Amniotic stem cell (primary cell): ENCODE results near the gene MTFR1L.

Experiments used
- DNase-seq: peaks from one replicate; lab custom pipeline; 2025; lab: John Stamatoyannopoulos, UW

Gene MTFR1L

DNA sequence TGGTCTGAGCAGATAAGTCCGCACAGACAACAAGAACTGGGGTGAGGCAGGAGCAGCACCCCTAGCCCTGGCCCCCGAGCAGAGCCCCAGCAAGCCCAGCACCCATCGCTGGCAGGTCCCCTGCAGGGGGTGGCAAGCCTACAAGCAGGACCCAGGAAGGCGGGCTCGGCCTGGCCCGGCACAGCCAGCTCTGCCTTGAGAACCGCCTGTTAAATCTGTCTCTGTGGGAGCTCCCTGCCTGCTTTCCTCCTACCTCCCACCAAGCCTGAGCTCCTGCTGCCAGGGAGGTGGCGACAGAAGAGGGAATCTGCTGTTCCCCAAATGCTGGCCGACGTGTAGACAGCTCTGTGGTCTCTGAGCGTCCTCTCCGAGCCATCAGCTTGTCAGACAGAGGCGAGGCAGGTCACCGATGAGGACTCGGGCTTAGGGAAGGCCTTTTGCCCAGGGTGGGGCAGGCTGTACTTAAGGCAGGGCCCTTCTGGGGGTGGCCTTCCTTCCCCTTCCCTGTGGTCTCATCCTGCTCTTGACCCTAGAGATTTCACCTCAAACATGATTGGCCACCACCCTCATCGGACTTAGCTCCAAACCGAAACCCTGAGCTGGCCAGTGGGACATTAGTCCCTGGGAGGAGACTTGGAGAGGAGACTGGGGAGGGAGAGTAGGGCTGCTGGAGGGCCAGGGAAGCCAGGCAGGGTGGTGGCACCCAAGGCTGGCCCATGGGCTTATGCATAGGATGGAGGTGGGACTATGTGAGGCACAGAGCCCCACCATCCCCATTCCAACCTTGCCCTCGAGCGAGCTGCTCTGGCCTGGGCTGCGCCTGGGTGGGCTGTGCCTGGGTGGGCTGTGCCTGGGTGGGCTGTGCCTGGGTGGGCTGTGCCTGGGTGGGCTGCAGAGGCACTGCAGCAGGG lies 12.0 kb upstream of the MTFR1L start:
- no peak for DNase-seq

DNA sequence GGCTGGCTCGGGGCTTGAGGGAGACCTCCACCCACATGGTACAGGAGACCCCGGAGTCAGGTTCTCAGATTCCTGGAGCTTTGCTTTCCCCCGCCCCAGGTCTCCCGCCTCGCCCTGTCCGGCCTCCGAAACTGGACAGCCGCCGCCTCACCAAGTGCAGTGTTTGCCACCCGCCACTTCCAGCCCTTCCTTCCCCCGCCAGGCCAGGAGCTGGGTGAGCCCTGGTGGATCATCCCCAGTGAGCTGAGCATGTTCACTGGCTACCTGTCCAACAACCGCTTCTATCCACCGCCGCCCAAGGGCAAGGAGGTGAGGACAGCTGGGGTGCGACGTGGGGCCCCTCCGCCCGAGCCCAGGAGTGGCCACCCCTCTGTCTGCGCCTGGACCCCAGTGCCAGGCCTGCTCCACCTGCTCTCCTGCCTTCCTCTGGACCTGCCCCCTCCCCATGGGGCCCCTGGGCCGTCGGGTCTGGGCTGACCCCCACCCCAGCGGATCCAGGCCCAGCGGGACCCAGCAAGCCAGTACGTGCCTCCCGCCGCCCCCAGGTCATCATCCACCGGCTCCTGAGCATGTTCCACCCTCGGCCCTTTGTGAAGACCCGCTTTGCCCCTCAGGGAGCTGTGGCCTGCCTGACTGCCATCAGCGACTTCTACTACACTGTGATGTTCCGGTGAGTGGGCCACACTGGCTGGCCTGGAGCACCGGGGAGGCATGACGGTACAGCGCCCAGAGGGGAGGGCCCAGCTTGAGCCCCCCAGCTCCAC lies 11.1 kb upstream of the MTFR1L start:
- DNase-seq, result no peak

DNA sequence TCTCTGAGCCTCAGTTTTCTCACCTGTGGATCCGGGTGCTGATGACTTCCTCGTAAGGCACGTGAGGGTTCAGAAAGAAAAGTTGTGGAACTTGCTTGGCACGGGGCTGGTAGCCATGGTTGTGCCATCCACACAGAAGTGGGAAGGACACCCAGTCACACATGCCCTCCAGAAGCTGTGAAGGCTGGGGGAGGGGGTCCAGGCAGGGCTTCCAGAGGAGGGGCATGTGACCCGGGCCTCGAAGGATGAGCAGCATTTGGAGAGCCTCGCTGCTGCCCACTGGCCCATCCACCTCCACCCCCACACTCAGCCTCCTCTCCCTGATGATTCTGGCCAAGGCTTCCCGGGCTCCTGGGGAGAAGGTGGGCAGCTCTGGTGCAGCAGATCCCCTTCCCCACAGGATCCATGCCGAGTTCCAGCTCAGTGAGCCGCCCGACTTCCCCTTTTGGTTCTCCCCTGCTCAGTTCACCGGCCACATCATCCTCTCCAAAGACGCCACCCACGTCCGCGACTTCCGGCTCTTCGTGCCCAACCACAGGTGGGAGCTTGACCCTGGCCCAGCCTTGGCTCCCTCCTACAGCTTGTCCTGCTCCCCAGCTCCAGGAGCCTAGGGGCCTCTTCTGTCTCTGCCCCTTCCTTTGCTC lies 10.3 kb upstream of the MTFR1L start:
- DNase-seq, result no peak

DNA sequence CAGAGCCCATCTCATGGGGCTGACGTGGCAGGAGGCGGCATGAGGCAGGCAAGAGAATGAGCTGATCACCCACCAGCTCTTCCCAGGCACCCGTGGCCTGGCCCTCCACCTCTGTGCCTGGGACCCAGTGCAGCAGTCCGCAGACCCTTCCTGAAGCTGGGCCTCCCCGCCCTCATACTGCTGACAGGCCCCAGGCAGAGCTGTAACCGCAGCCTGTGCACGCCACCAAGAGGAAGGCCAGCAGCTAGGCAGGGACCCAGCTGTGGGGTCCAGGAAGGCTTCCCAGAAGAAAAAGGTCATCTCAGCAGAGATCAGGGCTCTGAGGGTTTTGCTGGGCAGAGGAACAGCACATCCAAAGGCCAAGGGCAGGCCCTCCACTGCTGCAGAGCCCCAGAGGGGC lies 9.8 kb upstream of the MTFR1L start:
- DNase-seq, result no peak

GRCh38 chr1:25810341-25811299 lies 9.1 kb upstream of the MTFR1L start:
- no peak for DNase-seq

DNA sequence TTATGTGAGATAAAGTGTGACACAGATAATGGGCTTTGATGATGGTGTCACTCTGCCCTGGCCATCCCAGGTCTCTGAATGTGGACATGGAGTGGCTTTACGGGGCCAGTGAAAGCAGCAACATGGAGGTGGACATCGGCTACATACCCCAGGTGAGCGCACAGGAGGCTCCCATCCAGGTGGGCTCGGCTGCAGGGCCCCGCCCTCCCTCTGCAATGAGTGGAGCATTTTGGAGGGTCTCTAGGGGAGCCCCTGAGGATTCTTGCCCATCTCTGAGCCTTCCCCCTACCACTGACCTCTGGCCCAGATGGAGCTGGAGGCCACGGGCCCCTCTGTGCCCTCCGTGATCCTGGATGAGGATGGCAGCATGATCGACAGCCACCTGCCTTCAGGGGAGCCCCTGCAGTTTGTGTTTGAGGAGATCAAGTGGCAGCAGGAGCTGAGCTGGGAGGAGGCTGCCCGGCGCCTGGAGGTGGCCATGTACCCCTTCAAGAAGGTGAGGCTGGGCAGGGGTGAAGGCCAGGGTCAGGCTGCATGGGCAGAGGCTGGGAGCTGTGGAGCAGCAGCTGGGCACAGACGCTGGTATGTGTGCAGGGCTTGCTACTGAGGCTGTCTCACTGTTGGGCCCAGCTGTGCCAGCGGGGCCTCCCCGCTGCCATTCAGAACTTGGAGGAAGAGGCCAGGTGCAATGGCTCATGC lies 8.2 kb upstream of the MTFR1L start:
- DNase-seq, result no peak

- DNase-seq, result no peak
Observed at GRCh38 chr1:25813071-25813733, 6.6 kb upstream of the MTFR1L start.

DNA sequence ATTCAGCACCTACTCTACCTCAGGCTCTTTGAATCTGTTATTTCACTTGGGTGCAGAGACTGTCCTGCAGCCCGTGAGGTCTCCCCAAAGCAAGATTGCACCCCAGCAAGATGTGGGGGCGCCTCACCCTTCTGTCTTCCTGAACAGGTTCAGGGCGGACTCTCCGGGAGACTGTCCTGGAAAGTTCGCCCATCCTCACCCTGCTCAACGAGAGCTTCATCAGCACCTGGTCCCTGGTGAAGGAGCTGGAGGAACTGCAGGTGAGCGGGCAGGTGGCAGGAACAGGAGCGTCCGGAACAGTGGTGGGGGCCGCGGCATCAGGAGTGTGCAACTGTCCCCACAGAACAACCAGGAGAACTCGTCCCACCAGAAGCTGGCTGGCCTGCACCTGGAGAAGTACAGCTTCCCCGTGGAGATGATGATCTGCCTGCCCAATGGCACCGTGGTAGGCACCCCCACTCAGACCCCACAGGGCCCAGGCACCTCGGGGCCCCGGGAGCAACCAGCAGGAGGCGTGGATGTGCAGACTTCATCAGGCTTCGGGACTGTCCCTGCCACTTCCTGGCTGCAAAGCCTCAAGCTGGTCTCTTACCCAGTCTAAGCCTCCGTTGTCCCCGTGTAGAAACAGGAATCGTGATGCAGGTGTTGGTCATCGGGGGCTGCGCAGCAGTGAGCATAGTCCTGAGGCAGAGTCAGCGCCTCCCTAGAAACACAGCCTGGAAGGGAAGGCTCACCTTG lies 5.9 kb upstream of the MTFR1L start:
- DNase-seq, result no peak

GRCh38 chr1:25814549-25815087 lies 5.1 kb upstream of the MTFR1L start:
- DNase-seq, result no peak

DNA sequence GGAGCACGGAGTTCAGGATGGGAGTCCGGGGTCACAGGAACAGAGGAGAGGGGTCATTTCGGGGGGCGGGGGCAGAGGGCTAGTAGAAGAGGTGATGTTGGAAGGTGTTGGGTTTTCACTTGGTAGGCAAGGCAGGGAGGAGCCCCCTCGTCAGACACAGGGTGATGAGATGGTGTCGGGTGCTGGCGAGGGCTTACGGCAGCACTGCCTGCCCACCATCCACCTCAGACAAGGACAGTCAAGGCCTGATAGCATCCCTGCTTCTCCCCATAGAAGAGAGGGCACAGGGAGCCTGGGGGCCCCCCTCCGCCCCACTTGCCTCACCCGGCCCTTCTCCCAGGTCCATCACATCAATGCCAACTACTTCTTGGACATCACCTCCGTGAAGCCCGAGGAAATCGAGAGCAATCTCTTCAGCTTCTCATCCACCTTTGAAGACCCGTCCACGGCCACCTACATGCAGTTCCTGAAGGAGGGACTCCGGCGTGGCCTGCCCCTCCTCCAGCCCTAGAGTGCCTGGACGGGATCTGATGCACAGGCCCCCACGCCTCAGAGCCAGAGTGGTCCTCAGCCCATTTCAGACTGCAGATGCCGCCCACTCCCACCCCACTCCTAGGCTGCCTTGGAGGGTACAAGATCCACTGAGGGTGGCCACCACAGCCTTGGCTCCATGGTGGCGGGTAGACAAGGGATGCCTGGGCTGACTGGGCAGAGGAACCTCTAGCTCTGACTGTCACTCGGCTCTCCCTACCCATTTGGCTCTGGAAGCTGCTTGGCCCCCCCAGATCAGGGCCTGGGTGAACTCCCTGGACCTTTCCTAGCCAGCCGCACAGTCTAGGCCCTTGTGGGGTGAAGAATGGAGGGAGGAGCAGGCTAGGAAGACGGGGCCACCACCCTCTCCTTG lies 4.3 kb upstream of the MTFR1L start:
- DNase-seq, result no peak

- DNase-seq, result no peak
Observed at GRCh38 chr1:25816112-25816718, 3.5 kb upstream of the MTFR1L start.

GRCh38 chr1:25817840-25818501 lies 1.8 kb upstream of the MTFR1L start:
- DNase-seq, result no peak

DNA sequence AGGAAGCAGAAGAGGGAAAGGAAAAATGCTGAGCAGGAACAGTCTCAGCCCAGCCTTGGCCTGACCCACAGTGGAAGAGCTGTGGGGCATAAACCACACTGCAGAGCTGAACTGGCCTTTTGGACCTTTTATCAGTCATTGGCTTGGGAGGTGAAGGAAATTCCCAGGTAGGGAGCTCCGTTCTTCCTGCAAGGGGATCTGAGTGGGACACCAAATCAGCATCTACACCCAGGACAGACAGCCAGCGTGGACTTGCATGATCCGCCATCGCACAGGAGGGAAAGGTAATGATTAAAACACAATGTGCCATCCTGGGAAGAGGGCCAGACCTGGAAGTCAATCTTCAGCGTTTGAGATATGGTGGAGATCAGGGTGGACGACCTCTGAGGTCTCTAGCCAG lies 1.2 kb upstream of the MTFR1L start:
- no peak for DNase-seq

GRCh38 chr1:25820247-25821111 lies 725 bp downstream of the MTFR1L start:
- peak; percentile 36 for DNase-seq

GRCh38 chr1:25821112-25821476 lies 1.3 kb downstream of the MTFR1L start:
- no peak for DNase-seq

- DNase-seq, result no peak
Observed at GRCh38 chr1:25821630-25822091, 1.9 kb downstream of the MTFR1L start.
